ENCODE data around the gene CFAP299.

CFAP299 gene

GRCh38 chr4:80447493-80447892 is 112.0 kb downstream of the CFAP299 start:
- DNase-seq (ENCODE audit: low read depth in 3 of 3): no peak

GRCh38 chr4:80448056-80448455 is 112.5 kb downstream of the CFAP299 start:
- no peak for DNase-seq (ENCODE audit: low read depth in 3 of 3)

GRCh38 chr4:80452055-80452454 is 116.5 kb downstream of the CFAP299 start:
- no peak for DNase-seq (ENCODE audit: low read depth in 3 of 3)

DNA sequence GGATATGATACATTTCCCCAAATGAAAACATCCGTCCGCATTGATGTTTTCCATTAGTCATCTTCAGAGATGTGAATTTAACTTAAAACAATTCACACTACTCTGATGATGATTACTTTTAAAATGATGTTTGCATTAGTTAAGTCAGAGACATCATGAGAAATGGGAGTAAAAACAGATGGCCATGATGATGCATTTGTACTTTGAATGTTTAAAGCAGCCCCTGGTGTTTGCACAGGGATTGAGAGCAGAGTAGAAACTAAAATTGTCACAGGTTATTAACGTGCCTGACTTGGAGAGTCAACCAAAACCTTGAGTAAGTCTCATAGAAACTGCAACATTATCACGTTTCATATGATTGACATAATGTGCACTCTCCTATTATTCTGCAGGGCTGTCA is 117.2 kb downstream of the CFAP299 start:
- no peak for DNase-seq (ENCODE audit: low read depth in 3 of 3)

DNA sequence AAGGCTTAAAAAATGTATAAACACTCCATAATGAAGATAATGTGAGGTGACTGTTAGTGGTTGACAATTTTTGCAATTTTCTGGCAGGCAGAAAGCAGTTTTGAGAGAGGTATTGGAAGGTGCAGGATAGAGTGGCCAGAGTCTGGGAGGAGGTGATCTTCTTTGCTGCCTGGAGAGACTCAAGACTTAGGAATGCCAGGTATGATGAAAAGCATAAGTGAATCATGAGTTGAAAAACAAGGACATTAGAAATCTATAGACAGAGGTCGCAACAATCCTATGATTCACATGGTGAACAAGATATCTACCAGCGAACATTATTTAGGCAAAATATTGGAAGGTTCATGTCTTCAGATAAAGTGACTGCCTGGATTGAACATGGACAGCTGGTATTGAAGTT is 118.5 kb downstream of the CFAP299 start:
- no peak for DNase-seq (ENCODE audit: low read depth in 3 of 3)

GRCh38 chr4:80454556-80454955 is 119.0 kb downstream of the CFAP299 start:
- DNase-seq (ENCODE audit: low read depth in 3 of 3): no peak

GRCh38 chr4:80459918-80460473 is 124.5 kb downstream of the CFAP299 start:
- DNase-seq (ENCODE audit: low read depth in 3 of 3): no peak

DNA sequence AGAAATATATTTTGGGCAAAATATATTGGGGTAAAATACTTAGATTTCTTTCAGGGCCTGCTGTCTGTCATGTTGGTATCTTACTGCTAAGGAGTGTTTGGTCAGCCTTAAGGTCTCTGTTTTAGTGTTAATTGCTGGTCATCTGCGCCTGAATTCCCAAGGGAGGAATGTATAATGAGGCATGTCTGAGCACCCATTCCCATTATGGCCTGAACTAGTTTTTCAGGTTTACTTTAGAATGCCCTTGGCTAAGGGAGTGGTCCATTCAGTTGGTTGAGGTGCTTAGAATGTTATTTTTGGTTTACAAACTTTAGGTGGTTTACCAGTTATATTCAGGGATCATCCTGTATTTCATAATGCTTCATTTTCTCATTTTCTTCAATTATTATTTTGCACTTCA is 125.9 kb downstream of the CFAP299 start:
- no peak for DNase-seq (ENCODE audit: low read depth in 3 of 3)

GRCh38 chr4:80462621-80463091 is 127.1 kb downstream of the CFAP299 start:
- DNase-seq (ENCODE audit: low read depth in 3 of 3): no peak

DNA sequence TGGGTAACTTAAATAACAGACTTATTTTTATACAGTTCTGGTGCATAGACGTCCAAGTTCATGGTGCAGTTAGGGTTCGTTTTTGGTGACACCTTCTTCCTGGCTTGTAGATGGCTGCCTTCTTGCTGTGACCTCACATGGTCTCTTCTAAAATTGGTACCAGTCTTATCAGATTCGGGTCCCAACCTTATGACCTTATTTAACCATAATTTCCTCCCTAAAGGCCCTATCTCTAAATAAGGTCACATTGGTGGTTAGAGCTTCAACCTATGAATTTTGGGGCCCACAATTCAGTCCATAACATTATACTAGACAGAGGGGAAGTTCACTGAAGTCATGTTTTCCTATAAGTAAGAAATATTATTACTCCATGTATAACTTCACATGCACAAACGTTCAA is 128.0 kb downstream of the CFAP299 start:
- DNase-seq (ENCODE audit: low read depth in 3 of 3): no peak

GRCh38 chr4:80465238-80465637 is 129.7 kb downstream of the CFAP299 start:
- no peak for DNase-seq (ENCODE audit: low read depth in 3 of 3)

DNA sequence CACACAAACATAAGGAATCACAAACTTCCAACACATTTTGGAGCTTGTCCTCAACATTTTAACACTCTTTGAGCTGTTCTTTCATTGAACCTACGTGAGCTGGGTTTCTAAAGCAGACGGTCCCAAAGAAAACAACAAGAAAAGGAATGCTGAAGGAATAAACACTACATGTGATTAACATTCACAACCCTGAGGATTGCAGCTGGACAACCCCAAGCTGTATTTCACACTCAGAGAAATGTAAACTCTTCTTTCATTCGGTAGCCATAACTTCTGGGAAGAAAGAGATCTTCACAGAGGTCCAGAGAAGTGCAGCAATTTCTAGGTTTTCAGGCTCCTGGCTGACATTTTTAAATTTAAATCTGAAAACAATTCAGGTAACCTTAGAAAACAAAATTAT is 130.2 kb downstream of the CFAP299 start:
- DNase-seq (ENCODE audit: low read depth in 3 of 3): no peak

DNA sequence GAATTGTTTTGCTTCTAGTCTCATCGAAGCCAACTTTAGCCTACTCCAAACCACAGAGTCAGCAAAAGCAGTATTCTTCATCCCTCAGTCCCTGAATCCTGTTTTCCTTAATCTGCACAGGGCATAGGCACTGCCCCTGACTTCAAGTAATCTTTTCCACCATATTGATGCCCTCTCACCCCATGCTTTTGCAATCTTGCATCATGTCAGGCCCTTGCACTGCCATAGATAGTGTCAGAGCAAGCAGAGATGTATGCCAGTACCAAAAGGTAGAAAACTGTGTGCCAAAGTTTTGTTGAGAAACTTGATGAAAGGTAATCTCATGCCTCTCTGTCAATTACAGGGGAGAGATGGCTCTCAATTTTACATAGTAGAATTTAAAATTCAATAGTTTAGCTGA is 131.1 kb downstream of the CFAP299 start:
- DNase-seq (ENCODE audit: low read depth in 3 of 3): no peak

DNA sequence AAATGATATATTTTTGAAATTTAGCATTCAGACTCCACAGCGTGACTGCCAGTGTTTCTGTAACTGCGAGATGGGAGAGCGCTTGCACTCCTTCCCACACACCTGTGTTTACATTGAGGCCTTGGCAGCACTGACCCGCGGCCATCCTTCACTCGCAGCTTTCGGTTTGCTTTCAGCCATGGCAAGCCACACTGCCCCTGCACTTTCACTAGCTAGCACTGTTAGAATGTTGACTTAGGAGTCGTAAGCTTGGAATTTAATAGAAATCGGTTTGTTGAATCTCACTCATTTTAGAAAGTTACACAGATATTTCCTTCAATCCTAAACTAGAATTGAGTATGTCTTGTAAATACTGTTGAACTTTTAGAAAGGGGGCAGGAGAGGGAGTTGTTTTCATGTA is 136.2 kb downstream of the CFAP299 start:
- DNase-seq (ENCODE audit: low read depth in 3 of 3): no peak

- DNase-seq (ENCODE audit: low read depth in 3 of 3): no peak
These were observed 139.7 kb downstream of the CFAP299 start for GRCh38 chr4:80475236-80475635.

DNA sequence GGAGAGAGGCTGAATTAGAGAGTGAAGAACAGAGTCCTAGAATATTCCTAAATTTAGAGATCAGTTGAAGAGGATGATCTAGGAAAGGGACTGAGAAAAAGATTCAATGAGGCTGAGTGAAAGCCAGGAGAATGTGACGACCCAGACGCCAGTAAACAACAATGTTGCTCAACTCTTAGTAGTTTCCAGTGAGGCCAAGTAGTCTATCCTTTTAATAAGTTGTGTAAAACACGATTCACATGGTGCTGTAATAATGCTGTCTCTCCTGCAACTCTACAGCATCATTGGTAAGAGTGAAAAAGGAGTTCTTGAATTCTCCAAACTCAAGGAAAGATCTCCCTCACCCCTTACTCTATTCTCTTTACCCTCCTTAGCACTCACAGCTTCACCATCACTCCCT is 140.3 kb downstream of the CFAP299 start:
- DNase-seq (ENCODE audit: low read depth in 3 of 3): no peak

- no peak for DNase-seq (ENCODE audit: low read depth in 3 of 3)
These were observed 149.2 kb downstream of the CFAP299 start for GRCh38 chr4:80484712-80485111.

DNA sequence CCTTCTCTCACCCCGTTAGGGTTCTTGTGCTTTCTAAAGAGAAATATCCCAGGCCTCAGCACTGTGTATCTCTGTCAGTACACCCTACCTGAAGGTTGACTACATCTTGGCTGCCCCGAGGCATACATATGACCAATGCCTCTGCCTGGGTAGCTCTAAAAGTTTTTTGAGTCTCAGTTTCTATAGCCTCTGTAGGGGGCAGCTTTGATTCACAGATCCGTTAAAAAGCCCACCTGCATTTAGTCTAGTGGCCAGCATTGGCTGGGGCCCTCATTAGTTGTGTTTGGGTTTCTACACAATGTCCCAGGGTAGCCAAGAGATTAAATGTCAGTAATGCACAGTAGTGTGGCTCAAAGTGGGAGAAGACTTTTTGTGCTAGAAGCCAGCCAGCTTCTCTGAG is 151.1 kb downstream of the CFAP299 start:
- no peak for DNase-seq (ENCODE audit: low read depth in 3 of 3)

- no peak for DNase-seq (ENCODE audit: low read depth in 3 of 3)
These were observed 154.3 kb downstream of the CFAP299 start for GRCh38 chr4:80489798-80490197.

- DNase-seq (ENCODE audit: low read depth in 3 of 3): peak in 2 of 3 experiments; percentile 3 to 6
These were observed 157.2 kb downstream of the CFAP299 start for GRCh38 chr4:80492761-80493160.

DNA sequence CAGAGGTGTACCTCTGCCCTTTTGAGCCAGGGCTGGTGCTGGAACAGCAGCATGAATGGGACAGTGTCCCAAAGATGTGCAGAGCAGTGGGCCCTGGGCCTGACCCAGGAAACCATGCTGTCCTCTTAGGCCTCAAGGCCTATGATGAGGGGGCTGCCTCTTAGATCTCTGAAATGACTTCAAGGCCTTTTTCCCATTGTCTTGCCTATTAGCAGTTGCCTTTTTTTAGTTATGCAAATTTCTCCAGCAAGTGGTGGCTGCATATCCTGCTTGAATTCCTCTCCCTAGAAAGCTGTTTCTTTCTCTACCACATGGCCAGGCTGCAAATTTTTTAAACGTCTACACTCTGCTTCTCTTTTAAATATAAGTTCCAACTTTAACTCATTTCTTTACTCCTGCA is 160.3 kb downstream of the CFAP299 start:
- DNase-seq (ENCODE audit: low read depth in 3 of 3): no peak

DNA sequence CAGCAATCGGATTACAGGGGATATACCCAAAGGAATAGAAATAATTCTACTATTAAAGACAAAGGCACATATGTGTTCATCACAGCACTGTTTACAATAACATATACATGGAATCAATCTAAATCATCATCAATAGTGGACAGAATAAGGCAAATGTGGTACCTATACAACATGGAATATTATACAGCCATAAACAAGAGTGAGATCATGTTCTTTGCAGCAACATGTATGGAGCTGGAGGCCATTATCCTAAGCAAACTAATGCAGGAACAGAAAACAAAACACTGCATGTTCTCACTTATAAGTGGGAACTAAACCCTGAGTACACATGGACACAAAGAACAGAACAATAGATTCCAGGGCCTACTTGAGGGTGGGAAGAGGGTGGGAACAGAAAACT is 163.2 kb downstream of the CFAP299 start:
- no peak for DNase-seq (ENCODE audit: low read depth in 3 of 3)

DNA sequence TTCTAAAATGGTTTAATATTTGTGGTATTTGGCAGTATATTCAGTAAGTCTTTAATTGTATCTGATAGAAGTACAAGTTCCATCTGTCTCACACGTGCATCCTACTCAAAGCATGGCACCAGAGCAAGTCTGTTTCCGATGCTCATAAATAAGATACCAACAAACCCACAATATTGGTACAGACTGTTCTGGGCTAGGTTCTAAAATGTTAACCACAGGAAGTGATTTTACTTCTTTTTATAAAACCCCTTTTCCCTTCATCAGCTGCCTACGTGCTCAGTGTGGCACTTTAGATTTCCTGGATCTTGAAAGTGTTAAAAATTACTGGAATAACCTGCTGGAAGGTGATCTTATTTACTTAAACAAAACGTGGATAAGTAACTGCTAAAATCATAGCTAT is 165.1 kb downstream of the CFAP299 start:
- no peak for DNase-seq (ENCODE audit: low read depth in 3 of 3)

DNA sequence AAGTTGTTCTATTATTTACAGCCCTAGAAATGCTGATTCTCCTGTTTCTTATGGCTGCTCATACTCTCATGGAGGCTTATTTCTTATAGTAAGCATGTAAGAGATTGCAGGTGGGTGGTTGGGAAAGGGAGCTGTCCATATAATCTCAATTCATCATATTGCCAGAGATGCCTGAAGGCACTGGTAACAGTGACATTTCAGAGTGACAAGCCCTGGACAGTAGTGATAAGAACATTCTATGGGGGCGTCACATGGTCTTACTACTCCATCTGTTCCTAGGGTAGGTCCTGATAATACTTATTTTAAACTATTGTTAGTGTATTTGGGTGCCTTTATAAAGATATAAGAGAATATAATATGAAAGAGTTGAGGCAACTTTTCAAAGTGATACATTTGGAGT is 171.5 kb downstream of the CFAP299 start:
- DNase-seq (ENCODE audit: low read depth in 3 of 3): no peak

All from stimulated activated CD4-positive, alpha-beta T cell treated with anti-CD3 and anti-CD28 coated beads, TNF-alpha, amount 100 ng/mL, for 24 hours (primary cell).